K562 (cell line): Measurements from ENCODE around the gene MRPL19. TPM values are rescaled to one million over a fixed set of nuclear protein-coding genes. Genes with fewer than 3 reads are reported as not detected.

Experiments
- ATAC-seq: fragments of 200-7000 bp; cut with Tn5 transposase; 3 replicates; pipeline ENCODE4 v1.9.1; 2020; ENCODE audit warnings: moderate library complexity
- BruUV-seq: library from RNA; stranded (reverse); fragments of 400-500 nt; replicated peaks from 2 replicates; lab custom pipeline; 2021; lab: Mats Ljungman, UMichigan
- CTCF ChIA-PET: fragments of 300-600 bp; formaldehyde crosslinking; extraction: SDS; loops from one replicate; lab custom pipeline; 2021; ENCODE audit warnings: low intra/inter-chr PET ratio; lab: Yijun Ruan, JAX
- POLR2A ChIA-PET: fragments of 300-600, 350-650 bp; sonication (Branson Sonifier 250); formaldehyde crosslinking; extraction: SDS; loops from one replicate; lab custom pipeline; 2021; ENCODE audit warnings: antibody characterized with exemption, inconsistent platforms; lab: Yijun Ruan, JAX
- DNase-seq, 4 experiments: peaks; one replicate each; pipeline versions ENCODE4 v3.0.0 to v3.0.0-alpha.2; 2011 to 2018; ENCODE audit warnings: low spot score in 3 of 4, mixed read lengths in 3 of 4; ENCODE audit errors: extremely low read depth in 1 of 4
- FAIRE-seq: peaks from 2 replicates; lab custom pipeline; 2011; peaks lifted over from hg19 to GRCh38; lab: Jason Lieb, UNC
- H2AFZ ChIP-seq: 2 replicates; pipeline ENCODE4 v1.6.0; 2011; ENCODE audit warnings: low read depth, low read length, control low read depth, inconsistent platforms
- H3K27ac ChIP-seq: fragments of 200-600 bp; 3 replicates; pipeline ENCODE4 v1.8.0; 2011; ENCODE audit warnings: low read depth, mild to moderate bottlenecking, control low read depth, inconsistent platforms, low read length, moderate library complexity, mixed read lengths; ENCODE audit errors: extremely low read depth
- H3K27me3 ChIP-seq, 2 experiments: fragments of 300-600 bp in 1 of 2; 2 replicates in 1 of 2; 3 replicates in 1 of 2; pipeline versions ENCODE4 v1.6.0 to v1.8.0; 2011; ENCODE audit warnings: inconsistent platforms in 2 of 2, low read length in 2 of 2, mild to moderate bottlenecking in 1 of 2, mixed read lengths in 1 of 2, moderate library complexity in 1 of 2; ENCODE audit not compliant: control insufficient read depth in 2 of 2, insufficient read depth in 2 of 2
- H3K36me3 ChIP-seq: fragments of 300-600 bp; 3 replicates; pipeline ENCODE4 v1.8.0; 2011; ENCODE audit warnings: mild to moderate bottlenecking, low read length, inconsistent platforms; ENCODE audit not compliant: control insufficient read depth, insufficient read depth
- H3K4me1 ChIP-seq, 2 experiments: fragments of 200-600 bp in 1 of 2; replicated peaks in 1 of 2; 2 replicates in 1 of 2; 3 replicates in 1 of 2; pipeline versions ENCODE4 v1.5.1 to v1.8.0; 2011; ENCODE audit warnings: inconsistent platforms in 2 of 2, low read length in 2 of 2, mild to moderate bottlenecking in 1 of 2, mixed read lengths in 1 of 2, moderate library complexity in 1 of 2; ENCODE audit not compliant: control insufficient read depth in 2 of 2, insufficient read depth in 2 of 2
- H3K4me2 ChIP-seq: 2 replicates; pipeline ENCODE4 v1.6.1; 2011; ENCODE audit warnings: low read length, control low read depth, inconsistent platforms, mixed read lengths; ENCODE audit not compliant: insufficient read depth
- H3K4me3 ChIP-seq: fragments of 200-600 bp; sonication (generic), shearing (Covaris generic); 2 replicates; pipeline ENCODE4 v1.5.1; 2016; ENCODE audit warnings: control low read depth, inconsistent platforms
- H3K79me2 ChIP-seq: fragments of 200-600 bp; 3 replicates; pipeline ENCODE4 v1.8.0; 2011; ENCODE audit warnings: low read length, inconsistent platforms; ENCODE audit not compliant: control insufficient read depth, insufficient read depth
- H3K9ac ChIP-seq, 2 experiments: 2 replicates each; pipeline versions ENCODE4 v1.6.0 to v1.6.1; 2011; ENCODE audit warnings: low read depth in 2 of 2, low read length in 2 of 2, control low read depth in 1 of 2, inconsistent platforms in 1 of 2, mild to moderate bottlenecking in 1 of 2, mixed read lengths in 1 of 2; ENCODE audit not compliant: insufficient read depth in 1 of 2
- H3K9me1 ChIP-seq: one replicate; pipeline ENCODE4 v1.6.0; 2011; ENCODE audit warnings: inconsistent platforms, mild to moderate bottlenecking, low read length, moderate library complexity; ENCODE audit not compliant: control insufficient read depth, insufficient read depth
- H3K9me3 ChIP-seq: replicated peaks from 2 replicates; pipeline ENCODE4 v1.5.1; 2011; ENCODE audit warnings: low read depth, low read length, inconsistent platforms; ENCODE audit not compliant: control insufficient read depth, insufficient read depth
- H4K20me1 ChIP-seq: replicated peaks from 2 replicates; pipeline ENCODE4 v1.6.1; 2011; ENCODE audit warnings: low read length, inconsistent platforms, mixed read lengths; ENCODE audit not compliant: control insufficient read depth, insufficient read depth
- MCM2 ChIP-seq: fragments of 450-650 bp; IDR thresholded peaks from 2 replicates; pipeline ENCODE4 v1.6.1; 2017; ENCODE audit warnings: low read depth, mild to moderate bottlenecking
- PTBP1 ChIP-seq: fragments of 200-400 bp; formaldehyde crosslinking; IDR thresholded peaks from 2 replicates; pipeline ENCODE4 v1.6.1; 2017; ENCODE audit warnings: low read depth, low read length
- SPI1 ChIP-seq: IDR thresholded peaks from 2 replicates; pipeline ENCODE4 v1.6.1; 2011; ENCODE audit warnings: low read depth, low read length, control low read depth, borderline replicate concordance
- SUPT5H ChIP-seq: fragments of 450-650 bp; IDR thresholded peaks from 2 replicates; pipeline ENCODE4 v1.6.1; 2016
- VEZF1 ChIP-seq: fragments of 200-800 bp; sonication (Bioruptor generic); IDR thresholded peaks from 2 replicates; pipeline ENCODE4 v1.6.1; 2017; ENCODE audit warnings: missing genetic modification characterization, missing compliant biosample characterization
- WGBS: fragments of 100-300 bp; shearing (Covaris generic); methylation state at CpG from one replicate; pipeline ENCODE4 v1.1.6; 2016; ENCODE audit warnings: low coverage, mixed read lengths; ENCODE audit not compliant: insufficient coverage; ENCODE audit errors: missing lambda C conversion rate; 5-methylcytosine and 5-hydroxymethylcytosine counted together
- in situ Hi-C: fragments of 300-500 bp; cut with MboI; formaldehyde crosslinking; loops from 4 replicates; pipeline ENCODE4 v1.15.0; 2018; ENCODE audit warnings: inconsistent platforms, mixed read lengths
- intact Hi-C: fragments of 100-400 bp; cut with micrococcal nuclease; formaldehyde crosslinking; loops from 2 replicates; pipeline ENCODE4 v1.14.2; 2022
- polyA plus RNA-seq, 8 experiments: library from polyadenylated mRNA; depleted of rRNA in 4 of 8; stranded (reverse) in 5 of 8; unstranded in 3 of 8; fragments of >200 nt; fragmentation: Nextera tagmentation in 2 of 8; fragmentation: Illumina TruSeq in 1 of 8; extraction: Ambion mirVana in 2 of 8; extraction: Trizol in 1 of 8; gene quantifications; 2 replicates each; pipeline versions ENCODE4 v1.2.1 to v1.2.3, GENCODE V29; 2011 to 2014; ENCODE audit warnings: inconsistent platforms in 1 of 8, missing spikeins in 1 of 8
- total RNA-seq, 7 experiments: library from RNA; depleted of rRNA in 6 of 7; stranded (reverse); fragments of >200 nt in 6 of 7; fragmentation: Illumina TruSeq in 2 of 7; extraction: Trizol in 2 of 7; gene quantifications; 2 replicates each; pipeline versions ENCODE4 v1.2.1 to v1.2.3, GENCODE V29; 2011 to 2021; ENCODE audit warnings: low replicate concordance in 1 of 7

Gene MRPL19
- total and polyA plus RNA-seq, 9 of the 15 experiments (the other 6 are each of a cell fraction or from before 2014, with no cell fraction given): 9.7 to 65.9 (median 56.1) TPM

GRCh38 chr2:75621228-75621627 lies 25.4 kb upstream of the MRPL19 start:
- H3K27me3 ChIP-seq: peaks cover 0 to 5% of the 10 kb centered on the region in 2 experiments; a peak in 1 of 5 replicates
- no peak for TF ChIP-seq PTBP1
- no peak for TF ChIP-seq MCM2
- TF ChIP-seq SUPT5H: no peak
- TF ChIP-seq SPI1: peak; percentile 47; the same call in 1 of the 2 replicates

GRCh38 chr2:75622500-75622899 lies 24.1 kb upstream of the MRPL19 start:
- intact Hi-C loops: no loop called here
- Histone ChIP-seq H4K20me1 (no peaks in the 10 kb centered on the region), H3K4me3 (no peak overlapping the region), H3K4me2 (no peak overlapping the region), H3K9me1 (no peaks in the 10 kb centered on the region), H3K9ac (no peak overlapping the region), H3K9me3 (no peaks in the 10 kb centered on the region), H3K36me3 (no peaks in the 10 kb centered on the region), H3K27me3 (peaks cover 0 to 5% of the 10 kb centered on the region in 2 experiments; a peak in 1 of 5 replicates), H2AFZ (no peak overlapping the region), H3K4me1 (no peaks in the 10 kb centered on the region), H3K79me2 (no peaks in the 10 kb centered on the region), H3K27ac (no peak overlapping the region)
- DNase-seq (no peak), ATAC-seq (no peak), FAIRE-seq (no peak)
- ChIA-PET POLR2A (no interaction called here), CTCF (no interaction called here)
- 0% methylated on average over 2 of the region's 2 CpGs for WGBS
- in situ Hi-C loops: loop anchor here (25.0 kb wide), 2 partner anchors 560 to 910 kb away; no protein-coding TSS in a partner anchor
- no TSS peak for BruUV-seq
- no peak for TF ChIP-seq VEZF1 (CRISPR knock-in tag)

More at GRCh38 chr2:75621228-75621627, 25.4 kb upstream of the MRPL19 start:
- in situ Hi-C loops: loop anchor here (25.0 kb wide), 2 partner anchors 559 to 909 kb away; no protein-coding TSS in a partner anchor
- Histone ChIP-seq H3K9me3 (no peaks in the 10 kb centered on the region), H2AFZ (no peak overlapping the region), H3K36me3 (no peaks in the 10 kb centered on the region), H3K9ac (no peak overlapping the region), H4K20me1 (no peaks in the 10 kb centered on the region), H3K4me3 (no peak overlapping the region), H3K4me2 (no peak overlapping the region), H3K27ac (no peak overlapping the region), H3K4me1 (no peaks in the 10 kb centered on the region), H3K79me2 (no peaks in the 10 kb centered on the region), H3K9me1 (no peaks in the 10 kb centered on the region)
- no peak for FAIRE-seq
- no TSS peak for BruUV-seq
- no peak for DNase-seq
- intact Hi-C loops: no loop called here
- 0% methylated on average over 4 of the region's 4 CpGs for WGBS
- POLR2A ChIA-PET: no interaction called here
- ATAC-seq: no peak
- CTCF ChIA-PET: no interaction called here
